Activated CD8-positive, alpha-beta T cell treated with anti-CD3 and anti-CD28 coated beads, Interleukin-2, amount 10 ng/mL, durations not matched to agents 7 days and 5 days (primary cell): ENCODE results near the gene RAB3GAP2. TPM values are rescaled to one million over a fixed set of nuclear protein-coding genes. Genes with fewer than 3 reads are reported as not detected.

Experiments used
- ATAC-seq: fragments of 150-1000 bp; cut with Tn5 transposase; one replicate; pipeline ENCODE4 v1.10.0; 2021; ENCODE audit warnings: moderate library complexity
- CTCF ChIA-PET: fragments of 350-600 bp; sonication (Branson Sonifier 250); formaldehyde crosslinking; loops from one replicate; lab custom pipeline; 2021; ENCODE audit warnings: antibody characterized with exemption; lab: Charles Lee
- POLR2A ChIA-PET: fragments of 350-600 bp; sonication (Branson Sonifier 250); formaldehyde crosslinking; loops from one replicate; lab custom pipeline; 2021; ENCODE audit warnings: antibody characterized with exemption; lab: Charles Lee
- DNase-seq: peaks from one replicate; pipeline ENCODE4 v3.0.0-alpha.2; 2020
- H3K27ac Mint-ChIP-seq: one replicate; pipeline ENCODE4 v1.8.0; 2021; ENCODE audit warnings: mild to moderate bottlenecking, mixed read lengths
- H3K27me3 Mint-ChIP-seq: one replicate; pipeline ENCODE4 v1.8.0; 2021; ENCODE audit warnings: low read depth, mixed read lengths
- H3K36me3 Mint-ChIP-seq: one replicate; pipeline ENCODE4 v1.8.0; 2021; ENCODE audit warnings: low read depth, mixed read lengths
- H3K4me1 Mint-ChIP-seq: one replicate; pipeline ENCODE4 v1.8.0; 2021; ENCODE audit warnings: low read depth, mixed read lengths
- H3K4me3 Mint-ChIP-seq: one replicate; pipeline ENCODE4 v1.8.0; 2021; ENCODE audit warnings: mild to moderate bottlenecking, mixed read lengths
- H3K9me3 Mint-ChIP-seq: one replicate; pipeline ENCODE4 v1.8.0; 2022; ENCODE audit warnings: mixed read lengths; ENCODE audit not compliant: insufficient read depth
- total RNA-seq, 2 experiments: library from RNA; stranded (reverse); gene quantifications; one replicate each; pipeline ENCODE4 v1.2.3, GENCODE V29; 2021

RAB3GAP2 gene
- total RNA-seq, 2 experiments from 2014 or later: 46.1 to 52.3 TPM

DNA sequence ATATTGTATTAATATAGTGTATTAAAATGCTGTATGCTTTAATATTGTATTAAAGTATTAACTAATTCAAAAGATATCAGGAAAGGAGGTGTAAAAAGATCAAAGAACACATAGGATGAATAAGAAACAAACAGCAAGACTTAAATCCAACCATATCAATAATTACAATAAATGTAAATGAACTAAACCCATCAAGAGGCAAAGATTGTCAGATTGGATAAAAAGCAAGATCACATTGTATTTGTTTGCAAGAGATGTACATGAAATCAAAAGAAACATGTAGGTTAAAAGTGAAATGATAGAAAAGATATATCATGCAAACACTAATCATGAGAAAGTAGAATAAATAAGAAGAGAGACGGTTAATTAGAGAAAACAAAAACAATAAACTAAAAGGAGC lies 34.1 kb upstream of the RAB3GAP2 start:
- peaks cover 13% of the 10 kb centered on the region for H3K27me3 Mint-ChIP-seq
- no peak for ATAC-seq

DNA sequence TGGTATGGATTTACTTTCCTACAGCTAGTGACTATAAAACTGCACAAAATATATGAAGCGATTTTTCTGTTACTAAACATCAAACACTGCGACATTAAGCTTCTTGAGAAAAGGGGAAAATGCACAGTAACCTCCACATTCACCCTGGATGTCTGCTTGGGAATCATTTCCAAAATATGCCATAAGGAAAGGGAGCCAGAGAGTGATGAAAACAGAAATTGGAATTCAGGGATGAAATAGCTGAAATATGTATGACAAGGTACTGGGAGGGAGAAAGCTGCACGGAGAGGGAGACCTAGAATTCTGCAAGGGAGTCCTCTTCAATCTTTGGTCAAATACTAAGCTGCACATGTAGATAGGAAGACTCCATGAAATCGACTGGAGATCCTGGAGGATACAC lies 31.6 kb upstream of the RAB3GAP2 start:
- ATAC-seq (no peak), DNase-seq (no peak)
- Mint-ChIP-seq H3K4me3 (no peak overlapping the region), H3K27ac (no peak overlapping the region), H3K4me1 (no peaks in the 10 kb centered on the region), H3K9me3 (no peaks in the 10 kb centered on the region), H3K36me3 (no peaks in the 10 kb centered on the region), H3K27me3 (peaks cover 13% of the 10 kb centered on the region)
- CTCF ChIA-PET: no interaction called here
- POLR2A ChIA-PET: no interaction called here

More for the DNA sequence above, 34.1 kb upstream of the RAB3GAP2 start:
- Mint-ChIP-seq H3K4me1 (no peaks in the 10 kb centered on the region), H3K4me3 (no peak overlapping the region), H3K36me3 (no peaks in the 10 kb centered on the region), H3K27ac (no peak overlapping the region), H3K9me3 (no peaks in the 10 kb centered on the region)
- DNase-seq: no peak
- ChIA-PET POLR2A (no interaction called here), CTCF (no interaction called here)

- no peak overlapping the region for H3K27ac Mint-ChIP-seq
These were observed 29.4 kb upstream of the RAB3GAP2 start for GRCh38 chr1:220301630-220302029.

GRCh38 chr1:220300442-220301121 lies 28.3 kb upstream of the RAB3GAP2 start:
- ChIA-PET POLR2A (no interaction called here), CTCF (interaction anchor here (1.1 kb wide), 1 partner anchor 43 kb away, joined by 3 read pairs; no protein-coding TSS in a partner anchor)
- ATAC-seq: no peak
- no peak for DNase-seq
- H3K27me3 Mint-ChIP-seq: peaks cover 10% of the 10 kb centered on the region
- H3K9me3 Mint-ChIP-seq: no peaks in the 10 kb centered on the region
- H3K4me3 Mint-ChIP-seq: no peak overlapping the region
- no peaks in the 10 kb centered on the region for H3K4me1 Mint-ChIP-seq
- H3K27ac Mint-ChIP-seq: no peak overlapping the region
- no peaks in the 10 kb centered on the region for H3K36me3 Mint-ChIP-seq

More at GRCh38 chr1:220301630-220302029, 29.4 kb upstream of the RAB3GAP2 start:
- Mint-ChIP-seq H3K4me1 (no peaks in the 10 kb centered on the region), H3K4me3 (no peak overlapping the region), H3K36me3 (no peaks in the 10 kb centered on the region), H3K27me3 (peaks cover 10% of the 10 kb centered on the region), H3K9me3 (no peaks in the 10 kb centered on the region)
- ChIA-PET CTCF (interaction anchor here (1.1 kb wide), 1 partner anchor 42 kb away, joined by 3 read pairs; no protein-coding TSS in a partner anchor), POLR2A (no interaction called here)
- ATAC-seq: no peak
- no peak for DNase-seq

GRCh38 chr1:220299337-220299736 lies 27.1 kb upstream of the RAB3GAP2 start:
- Mint-ChIP-seq H3K4me1 (no peaks in the 10 kb centered on the region), H3K27me3 (peaks cover 6% of the 10 kb centered on the region), H3K36me3 (no peaks in the 10 kb centered on the region), H3K9me3 (no peaks in the 10 kb centered on the region), H3K27ac (no peak overlapping the region), H3K4me3 (no peak overlapping the region)
- DNase-seq: no peak
- ChIA-PET CTCF (interaction anchor here (1.1 kb wide), 1 partner anchor 9 kb away, joined by 5 read pairs; no protein-coding TSS in a partner anchor), POLR2A (no interaction called here)
- no peak for ATAC-seq

DNA sequence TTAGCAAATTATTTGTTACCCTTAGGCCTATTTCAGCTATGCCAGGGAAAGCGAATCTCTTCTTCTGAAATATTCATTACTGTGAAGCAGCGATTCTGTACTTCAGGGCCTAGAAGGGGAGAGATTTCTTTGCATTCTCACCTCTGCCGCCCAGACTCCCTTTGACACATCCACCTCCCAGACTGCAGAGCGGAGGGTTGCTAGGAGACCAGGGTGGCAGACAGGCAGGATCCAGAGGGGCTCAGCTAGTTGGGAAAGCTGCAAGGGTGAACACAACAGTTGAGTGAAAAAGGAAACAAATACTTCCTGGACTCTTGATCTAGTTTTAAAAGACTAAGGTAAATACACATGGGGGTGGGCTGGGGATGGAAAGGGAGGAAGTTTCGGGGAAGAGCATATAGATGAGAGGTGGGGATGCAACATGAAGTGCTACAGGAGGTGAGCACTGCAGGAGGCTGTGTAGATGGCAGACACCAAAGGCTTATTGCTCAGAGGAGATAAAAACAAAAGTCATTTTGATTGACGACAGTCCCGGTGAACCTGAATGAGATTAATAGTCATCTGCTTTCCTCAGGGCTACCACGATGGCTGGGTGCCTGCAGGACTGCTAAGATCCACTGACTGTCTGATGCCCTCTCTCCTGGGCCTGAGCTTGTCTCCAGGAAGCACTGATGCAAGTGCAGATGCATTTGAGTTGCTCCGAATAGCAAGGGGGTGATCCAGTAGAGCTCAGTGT lies 26.4 kb upstream of the RAB3GAP2 start:
- Mint-ChIP-seq H3K36me3 (no peaks in the 10 kb centered on the region), H3K27me3 (peaks cover 7% of the 10 kb centered on the region), H3K4me1 (no peaks in the 10 kb centered on the region), H3K9me3 (no peaks in the 10 kb centered on the region), H3K4me3 (no peak overlapping the region), H3K27ac (no peak overlapping the region)
- ATAC-seq (no peak), DNase-seq (no peak)
- ChIA-PET POLR2A (no interaction called here), CTCF (interaction anchor here (0.5 to 2.9 kb wide), 3 partner anchors 8 to 435 kb away, joined by 3 to 21 read pairs (median 5); no protein-coding TSS in a partner anchor)

DNA sequence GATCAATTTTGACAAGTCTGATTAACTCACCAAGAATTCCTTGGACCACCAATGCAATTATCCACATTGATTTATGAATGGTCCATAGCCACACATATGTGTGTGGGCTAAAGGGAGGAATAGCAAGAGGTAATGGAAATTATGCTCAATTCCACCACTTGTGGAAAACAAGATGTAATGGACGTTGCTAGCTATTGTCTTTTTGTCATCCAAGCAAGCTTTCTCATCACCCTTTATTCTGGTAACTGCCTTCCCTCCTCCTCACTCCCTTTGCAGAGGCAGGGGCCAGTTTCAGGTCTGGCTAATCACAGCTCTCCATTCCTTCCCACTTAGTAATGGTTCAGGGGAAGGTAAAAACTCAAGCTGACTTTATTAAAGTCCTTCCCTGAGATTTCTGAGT lies 24.7 kb upstream of the RAB3GAP2 start:
- Mint-ChIP-seq H3K9me3 (no peaks in the 10 kb centered on the region), H3K4me1 (no peaks in the 10 kb centered on the region), H3K4me3 (no peak overlapping the region), H3K27me3 (peaks cover 10% of the 10 kb centered on the region), H3K27ac (no peak overlapping the region), H3K36me3 (no peaks in the 10 kb centered on the region)
- ATAC-seq (no peak), DNase-seq (no peak)
- CTCF ChIA-PET: interaction anchor here (1.1 to 2.9 kb wide), 4 partner anchors 11 to 437 kb away, joined by 3 to 21 read pairs (median 6); no protein-coding TSS in a partner anchor
- POLR2A ChIA-PET: no interaction called here

GRCh38 chr1:220294846-220295301 lies 22.6 kb upstream of the RAB3GAP2 start:
- Mint-ChIP-seq H3K27ac (no peak overlapping the region), H3K9me3 (no peaks in the 10 kb centered on the region), H3K27me3 (peaks cover 16% of the 10 kb centered on the region), H3K36me3 (no peaks in the 10 kb centered on the region), H3K4me1 (no peaks in the 10 kb centered on the region), H3K4me3 (no peak overlapping the region)
- CTCF ChIA-PET: interaction anchor here (0.8 to 1.1 kb wide), 2 partner anchors 16 to 468 kb away, joined by 3 read pairs; no protein-coding TSS in a partner anchor
- ATAC-seq: no peak
- POLR2A ChIA-PET: no interaction called here
- no peak for DNase-seq

- H3K4me1 Mint-ChIP-seq: no peaks in the 10 kb centered on the region
- H3K27ac Mint-ChIP-seq: no peak overlapping the region
- H3K36me3 Mint-ChIP-seq: no peaks in the 10 kb centered on the region
- ATAC-seq (no peak), DNase-seq (no peak)
- POLR2A ChIA-PET: interaction anchor here (1.4 kb wide), 1 partner anchor 20 kb away, joined by 4 read pairs; the partner anchor contains the start of gene RAB3GAP2
- H3K9me3 Mint-ChIP-seq: no peaks in the 10 kb centered on the region
- no peak overlapping the region for H3K4me3 Mint-ChIP-seq
- H3K27me3 Mint-ChIP-seq: peaks cover 18% of the 10 kb centered on the region
- CTCF ChIA-PET: interaction anchor here (1.4 kb wide), 1 partner anchor 10 kb away, joined by 3 read pairs; no protein-coding TSS in a partner anchor
These were observed 19.3 kb upstream of the RAB3GAP2 start for GRCh38 chr1:220291580-220291979.

GRCh38 chr1:220290140-220290761 lies 18.0 kb upstream of the RAB3GAP2 start:
- DNase-seq (no peak), ATAC-seq (no peak)
- Mint-ChIP-seq H3K9me3 (no peaks in the 10 kb centered on the region), H3K4me1 (no peaks in the 10 kb centered on the region), H3K27me3 (peaks cover 18% of the 10 kb centered on the region), H3K4me3 (no peak overlapping the region), H3K27ac (no peak overlapping the region), H3K36me3 (no peaks in the 10 kb centered on the region)
- POLR2A ChIA-PET: interaction anchor here (1.4 kb wide), 1 partner anchor 18 kb away, joined by 4 read pairs; the partner anchor contains the start of gene RAB3GAP2
- CTCF ChIA-PET: interaction anchor here (0.9 to 1.5 kb wide), 3 partner anchors 9 to 100 kb away, joined by 5 read pairs; no protein-coding TSS in a partner anchor

DNA sequence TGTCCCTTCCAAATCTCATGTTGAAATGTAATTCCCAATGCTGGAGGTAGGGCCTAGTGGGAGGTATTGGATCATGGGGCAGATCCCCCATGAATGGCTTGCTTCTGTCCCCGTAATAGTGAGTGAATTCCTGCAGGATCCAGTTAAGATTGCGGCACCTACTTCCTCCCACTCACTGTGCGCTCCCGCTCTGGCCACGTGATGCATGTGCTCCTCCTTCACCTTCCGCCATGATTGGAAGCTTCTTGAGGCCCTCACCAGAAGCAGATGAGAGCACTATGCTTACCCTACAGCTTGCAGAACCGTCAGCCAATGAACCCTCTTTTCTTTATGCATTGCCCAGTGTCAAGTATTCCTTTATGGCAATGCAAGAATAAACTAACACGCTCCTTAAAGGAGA lies 14.9 kb upstream of the RAB3GAP2 start:
- Mint-ChIP-seq H3K4me3 (no peak overlapping the region), H3K36me3 (no peaks in the 10 kb centered on the region), H3K9me3 (no peaks in the 10 kb centered on the region), H3K27me3 (peaks cover 13% of the 10 kb centered on the region), H3K27ac (no peak overlapping the region), H3K4me1 (no peaks in the 10 kb centered on the region)
- no peak for DNase-seq
- no peak for ATAC-seq
- CTCF ChIA-PET: interaction anchor here (1.0 to 2.8 kb wide), 3 partner anchors 10 to 446 kb away, joined by 3 to 9 read pairs (median 3); no protein-coding TSS in a partner anchor
- POLR2A ChIA-PET: no interaction called here
